ENCODE data around the gene ACAP2.

GRCh38 chr3:195297446-195297845 is 145.4 kb downstream of the ACAP2 start:
- TF ChIP-seq GATA3 (IDR thresholded peaks at IDR 0.05; ENCODE audit: low read depth, low read length) (no peak), GATA2 (IDR thresholded peaks at IDR 0.05; ENCODE audit: low read depth, low read length) (no peak)

Measured in SH-SY5Y (cell line).